HT1080 (cell line): Measurements from ENCODE around the gene CEP97. TPM values are rescaled to one million over a fixed set of nuclear protein-coding genes. Genes with fewer than 3 reads are reported as not detected.
A peak's percentile ranks its signal among the peaks of the same experiment; 100 is the strongest.
"Not testable (repeated sequence)": the region's sequence is repeated elsewhere in the genome, so short reads cannot be mapped to it uniquely, and the experiment has no call there.

Experiments used
- DNase-seq: peaks from one replicate; pipeline ENCODE4 v3.0.0-alpha.2; 2015; ENCODE audit warnings: low read depth
- total RNA-seq: library from RNA; depleted of rRNA; stranded (reverse); fragments of >200 nt; shearing (Covaris generic); gene quantifications from 2 replicates; pipeline ENCODE4 v1.2.3, GENCODE V29; 2014

The CEP97 gene
- total RNA-seq, 1 experiment from 2014 or later = 11.1 TPM

DNA sequence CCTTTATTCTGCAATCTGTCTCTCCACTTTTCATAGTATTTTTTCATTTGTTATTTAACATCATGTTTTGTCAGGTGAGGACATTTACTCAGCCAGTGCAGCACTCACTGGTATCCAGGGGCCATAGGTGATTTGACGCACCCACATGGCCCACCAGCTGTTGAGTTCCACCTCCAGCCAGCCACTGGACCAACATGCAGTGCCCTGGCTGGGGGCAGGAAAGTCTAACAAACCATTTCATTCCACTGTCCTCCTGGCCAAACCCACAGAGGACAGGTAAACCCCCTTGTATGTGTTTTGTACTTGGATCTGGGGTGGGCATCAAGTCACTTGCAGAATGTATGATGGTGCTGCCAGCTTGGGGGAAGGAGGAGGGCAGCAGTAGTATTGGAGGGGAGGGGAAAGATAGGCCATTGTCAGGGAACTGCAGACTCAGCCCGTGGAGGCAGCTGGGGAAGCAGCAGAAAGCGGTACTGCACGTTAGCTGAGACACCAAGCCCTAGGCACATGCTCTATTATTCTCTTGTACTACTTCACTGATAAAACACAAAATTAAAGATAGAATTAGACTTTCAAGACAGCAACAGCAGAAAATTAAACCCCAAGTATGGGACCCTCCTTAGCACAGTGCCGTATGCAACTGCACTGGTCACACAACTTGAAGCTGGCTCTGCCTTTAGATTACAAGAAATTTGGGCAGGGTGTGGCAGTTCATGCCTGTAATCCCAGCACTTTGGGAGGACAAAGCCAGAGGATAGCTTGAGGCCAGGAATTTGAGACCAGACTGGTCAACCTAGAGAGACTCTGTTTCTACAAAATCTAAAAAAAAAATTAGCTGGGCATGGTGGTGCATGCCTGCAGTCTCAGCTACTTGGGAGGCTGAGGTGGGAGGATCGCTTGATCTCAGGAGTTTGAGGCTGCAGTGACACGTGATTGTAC is 22.4 kb upstream of the CEP97 start:
- no peak for DNase-seq

DNA sequence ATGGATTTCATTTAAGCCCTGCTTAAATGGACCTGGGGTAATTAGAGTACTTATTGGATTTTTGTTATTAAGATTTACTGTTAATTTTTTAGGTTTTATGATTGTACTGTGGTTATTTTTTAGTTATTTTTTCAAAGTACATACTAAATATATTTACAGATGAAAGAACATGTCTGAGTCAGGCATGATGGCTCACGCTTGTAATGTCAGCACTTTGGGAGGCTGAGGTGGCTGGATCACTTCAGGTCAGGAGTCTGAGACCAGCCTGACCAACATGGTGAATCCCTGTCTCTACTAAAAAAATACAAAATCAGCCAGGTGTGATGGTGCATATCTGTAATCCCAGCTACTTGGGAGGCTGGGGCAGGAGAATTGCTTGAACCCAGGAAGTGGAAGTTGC is 21.7 kb upstream of the CEP97 start:
- DNase-seq = no peak

DNA sequence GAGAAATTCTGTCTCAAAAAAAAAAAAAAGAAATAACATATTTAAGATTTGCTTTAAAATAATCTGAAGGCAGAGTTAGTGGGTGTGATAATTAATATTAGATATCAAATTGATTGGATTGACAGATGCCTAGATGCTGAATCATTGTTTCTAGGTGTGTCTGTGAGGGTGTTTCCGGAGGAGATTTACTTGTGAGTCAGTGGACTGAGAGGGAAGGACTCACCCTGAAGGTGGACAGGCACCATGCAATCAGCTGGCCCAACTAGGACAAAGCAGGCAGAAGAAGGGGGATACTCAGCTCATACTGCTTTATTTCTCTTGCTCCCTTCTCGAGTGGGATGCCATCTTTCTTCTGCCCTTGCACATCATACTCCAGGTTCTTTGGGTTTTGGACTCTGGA is 21.2 kb upstream of the CEP97 start:
- peak; percentile 75 for DNase-seq

DNA sequence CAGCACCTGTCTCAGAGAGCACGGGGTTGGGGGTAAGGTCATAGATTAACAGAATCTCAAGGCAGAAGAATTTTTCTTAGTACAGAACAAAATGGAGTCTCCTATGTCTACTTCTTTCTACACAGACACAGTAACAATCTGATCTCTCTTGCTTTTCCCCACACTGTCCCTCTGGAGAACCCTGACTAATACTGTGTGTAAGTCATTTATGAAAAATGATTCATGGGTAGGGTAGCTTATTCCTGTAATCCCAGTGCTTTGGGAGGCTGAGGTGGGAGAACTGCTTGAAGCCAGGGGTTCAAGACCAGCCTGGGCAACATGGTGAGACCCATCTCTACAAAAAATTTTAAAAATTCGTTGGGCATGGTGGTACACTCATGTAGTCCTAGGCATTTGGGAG is 19.8 kb upstream of the CEP97 start:
- DNase-seq = peak; percentile 44

DNA sequence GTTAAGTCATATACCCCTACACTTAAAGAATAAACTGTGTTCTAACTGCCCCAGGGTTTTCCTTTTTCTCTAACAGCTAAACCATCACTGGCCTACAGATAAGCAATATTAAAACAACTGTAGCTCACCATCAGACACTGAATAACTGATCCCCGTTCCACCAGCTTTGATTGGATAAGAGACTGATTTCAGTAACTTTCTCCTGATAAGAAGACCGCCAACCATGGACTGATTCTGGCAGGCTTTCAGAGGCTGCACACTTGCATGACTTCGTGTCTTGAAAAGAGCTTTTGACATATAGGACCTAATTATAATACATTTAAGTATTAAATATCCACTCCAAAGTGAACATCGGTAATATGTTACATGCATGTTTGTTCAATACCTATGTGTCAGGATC is 15.3 kb upstream of the CEP97 start:
- DNase-seq = no peak

DNA sequence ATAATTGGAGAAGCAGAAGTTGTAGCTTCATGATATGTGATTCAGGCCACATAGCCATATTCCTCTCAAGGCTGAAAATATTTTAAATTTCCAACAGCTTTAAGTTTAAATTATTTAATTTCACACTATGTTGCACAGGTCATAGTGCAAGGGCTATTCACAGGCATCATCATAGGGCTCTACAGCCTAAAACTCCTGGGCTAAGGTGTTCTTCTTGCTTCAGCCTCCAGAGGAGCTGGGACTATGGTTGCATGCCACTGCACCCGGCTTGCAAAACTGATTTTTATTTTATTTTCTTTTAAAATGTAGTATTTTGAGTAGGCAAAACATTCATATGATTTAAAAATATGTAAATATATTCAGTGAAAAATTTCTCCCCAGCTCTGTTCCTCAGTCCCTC is 6.0 kb upstream of the CEP97 start:
- DNase-seq = no peak

DNA sequence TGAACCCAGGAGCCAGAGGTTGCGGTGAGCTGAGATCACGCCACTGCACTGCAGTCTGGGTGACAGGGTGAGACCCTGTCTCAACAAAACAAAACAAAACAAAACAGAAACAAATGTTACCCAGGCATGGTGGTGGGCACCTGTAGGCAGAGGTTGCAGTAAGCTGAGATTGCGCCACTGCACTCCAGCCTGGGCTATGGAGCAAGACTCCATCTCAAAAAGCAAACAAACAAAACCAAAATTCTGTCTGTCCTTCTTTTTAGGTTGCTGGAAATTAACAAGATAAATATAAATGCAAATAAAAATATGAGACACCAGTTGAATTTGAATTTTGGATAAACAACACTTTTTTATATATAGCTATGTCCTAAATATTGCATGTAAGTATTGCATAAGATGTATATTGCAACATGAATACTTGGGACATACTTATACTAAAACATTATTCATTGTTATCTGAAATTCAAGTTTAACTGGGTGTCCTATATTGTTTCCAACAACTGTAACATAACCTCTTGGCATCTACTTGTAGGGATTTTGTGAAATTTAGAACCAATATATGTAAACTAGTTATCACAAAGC is 4.7 kb upstream of the CEP97 start:
- DNase-seq = no peak

DNA sequence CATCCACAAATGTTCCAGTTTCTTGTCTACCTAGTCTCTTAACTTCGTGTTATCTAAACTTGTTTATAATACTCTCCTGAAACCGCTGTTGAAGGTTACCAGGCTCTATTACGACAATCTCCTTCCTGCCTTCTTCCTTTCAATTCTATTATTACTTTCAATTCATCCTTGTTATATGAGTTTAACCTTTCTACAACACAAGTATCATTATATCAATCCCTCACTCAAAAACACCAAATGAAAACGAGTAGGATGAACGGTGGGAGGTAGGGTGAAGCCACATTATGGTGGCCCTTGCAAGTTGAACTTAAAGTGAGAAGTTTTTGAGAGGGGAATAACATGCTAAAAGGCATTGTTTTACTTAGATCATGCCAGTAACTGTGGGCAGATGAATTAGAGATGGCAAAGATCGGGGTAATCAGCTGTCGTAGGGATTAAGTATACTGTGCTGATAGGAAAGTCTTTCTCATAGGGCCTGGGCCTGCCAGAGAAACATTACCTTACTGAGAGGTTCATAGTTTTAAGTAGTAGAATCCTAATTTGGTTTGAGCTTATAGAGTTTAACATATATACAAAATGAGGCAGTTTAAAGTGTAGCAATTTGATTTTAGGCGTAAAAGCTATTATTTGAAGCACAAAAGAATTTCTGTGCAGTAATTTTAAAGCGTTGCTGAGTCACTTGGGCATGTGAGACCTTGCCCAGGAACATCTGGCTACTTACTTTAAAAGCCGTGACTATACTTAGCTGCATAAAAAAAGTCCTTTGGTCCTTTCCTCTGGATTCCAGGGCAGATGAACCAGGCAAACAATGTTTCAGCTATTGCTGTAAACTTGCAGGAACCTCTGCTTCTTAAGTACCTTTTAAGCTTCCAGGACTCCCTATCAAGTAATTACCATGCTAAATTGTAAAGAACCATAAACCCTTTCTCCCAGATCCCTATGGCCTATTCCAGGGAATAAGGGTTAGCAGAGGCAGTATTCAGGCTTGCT is 3.3 kb upstream of the CEP97 start:
- no peak for DNase-seq

DNA sequence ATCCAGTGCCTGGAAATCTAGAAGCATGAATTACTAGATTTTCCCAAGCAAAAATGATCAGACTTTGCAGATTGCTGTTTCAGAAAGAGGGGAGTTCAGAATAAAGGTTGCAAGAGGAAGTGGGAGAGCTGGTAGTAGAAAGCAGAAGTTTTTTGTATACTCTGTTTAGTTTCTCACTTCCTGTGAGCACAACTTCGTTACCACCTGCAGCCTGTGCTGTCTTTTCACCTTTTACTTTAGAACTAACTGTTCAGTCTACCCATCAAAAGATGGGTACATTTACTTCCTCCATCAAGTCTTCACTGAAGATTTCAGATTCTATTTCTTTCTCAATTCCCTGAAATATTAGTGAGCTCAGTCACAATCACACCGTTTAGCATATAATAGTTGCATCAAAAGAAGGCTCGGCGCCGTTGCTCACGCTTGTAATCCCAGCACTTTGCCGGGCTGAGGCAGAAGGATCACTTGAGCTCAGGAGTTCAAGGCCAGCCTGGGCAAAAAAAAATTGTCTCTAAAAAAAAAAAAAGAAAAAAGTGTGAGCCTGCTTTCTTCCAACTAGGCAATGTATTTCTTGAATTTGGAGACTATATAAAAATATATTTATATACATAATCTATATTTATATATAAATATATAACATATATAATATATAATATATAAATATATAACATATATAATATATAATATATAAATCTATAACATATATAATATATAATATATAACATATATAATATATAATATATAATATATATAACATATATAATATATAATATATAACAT is 1.8 kb upstream of the CEP97 start:
- no peak for DNase-seq

DNA sequence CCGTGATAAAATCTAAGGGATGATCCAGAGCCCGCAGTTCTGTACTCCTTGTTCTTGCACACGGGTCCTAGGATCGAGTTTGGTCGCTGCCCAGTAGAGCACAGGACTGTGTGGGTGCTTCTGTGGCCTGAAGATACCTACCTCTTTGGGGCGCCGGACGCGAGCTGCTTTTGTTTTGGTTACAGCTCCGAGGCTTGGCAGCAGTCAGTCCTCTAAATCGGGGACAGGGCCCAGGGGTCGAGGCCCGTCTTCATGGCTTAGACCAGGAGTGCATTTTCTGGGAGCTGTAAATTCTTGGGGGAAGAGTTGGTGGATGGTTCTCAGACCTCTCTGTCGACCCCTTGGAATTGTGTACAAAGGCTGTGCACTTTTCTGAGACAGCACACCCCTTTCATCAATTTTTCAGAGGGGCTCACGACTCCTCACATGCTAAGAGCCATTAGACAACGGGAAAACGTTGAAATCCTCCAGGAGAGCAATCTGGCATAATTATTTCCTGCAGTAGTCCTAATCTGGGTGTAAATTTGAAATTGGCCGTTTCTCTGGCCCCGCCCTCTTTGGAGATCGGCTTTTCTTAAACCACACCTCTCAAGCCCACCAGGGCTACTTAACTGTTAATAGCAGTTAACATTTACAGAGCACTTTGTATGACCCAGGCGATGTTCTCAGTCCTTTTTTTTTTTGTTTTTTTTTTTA is 928 bp downstream of the CEP97 start:
- peak; percentile 32 for DNase-seq

DNA sequence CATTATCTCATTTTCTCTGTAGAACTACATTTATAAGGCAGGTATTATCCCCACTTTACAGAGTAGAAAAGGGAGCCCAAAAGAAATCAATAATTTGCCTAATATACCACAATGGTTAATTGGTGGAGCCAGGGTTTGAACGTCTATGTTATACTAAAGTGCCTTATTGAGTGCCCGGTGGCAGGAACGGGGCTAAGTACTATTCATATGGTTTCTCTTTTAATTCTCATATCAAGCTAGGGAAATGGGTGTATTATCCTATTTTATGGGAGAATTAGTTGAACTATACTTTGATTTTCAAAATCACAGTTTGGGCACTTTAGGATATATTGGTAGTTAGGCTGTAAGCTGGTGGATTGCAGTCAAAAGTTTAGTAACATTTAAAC is 1.5 kb downstream of the CEP97 start:
- DNase-seq = no peak

DNA sequence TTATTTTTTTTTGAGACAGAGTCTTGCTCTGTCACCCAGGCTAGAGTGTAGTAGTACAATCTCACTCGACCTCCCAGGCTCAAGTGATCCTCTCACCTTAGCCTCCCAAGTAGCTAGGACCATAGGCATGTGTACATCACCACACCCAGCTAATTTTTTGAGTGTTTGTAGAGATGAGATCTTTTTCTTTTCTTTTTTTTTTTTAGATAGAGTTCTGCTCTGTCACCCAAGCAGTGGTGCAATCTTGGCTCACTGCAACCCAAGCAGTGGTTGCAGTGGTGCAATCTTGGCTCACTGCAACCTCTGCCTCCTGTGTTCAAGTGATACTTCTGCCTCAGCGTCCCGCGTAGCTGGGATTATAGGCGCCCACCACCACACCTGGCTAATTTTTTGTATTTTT is 5.2 kb downstream of the CEP97 start:
- no peak for DNase-seq

DNA sequence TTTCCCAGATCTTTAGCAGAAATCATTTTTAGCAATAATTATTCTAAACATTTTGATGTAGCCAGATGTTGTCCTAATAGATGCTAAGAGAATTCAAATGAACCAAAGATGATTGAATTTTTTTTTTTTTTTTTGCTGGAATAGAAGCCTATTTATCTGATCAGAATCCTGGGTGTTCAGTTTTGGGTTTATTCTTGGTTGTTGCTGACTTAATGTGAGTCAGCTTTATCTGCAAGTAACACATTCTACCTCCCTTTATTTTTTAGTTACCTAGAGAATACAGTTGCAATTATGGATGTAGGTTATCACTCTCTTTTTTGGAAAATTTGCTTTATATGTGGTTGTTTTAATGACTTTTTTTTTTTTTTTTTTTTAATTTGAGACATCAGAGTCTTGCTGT is 6.4 kb downstream of the CEP97 start:
- no peak for DNase-seq

DNA sequence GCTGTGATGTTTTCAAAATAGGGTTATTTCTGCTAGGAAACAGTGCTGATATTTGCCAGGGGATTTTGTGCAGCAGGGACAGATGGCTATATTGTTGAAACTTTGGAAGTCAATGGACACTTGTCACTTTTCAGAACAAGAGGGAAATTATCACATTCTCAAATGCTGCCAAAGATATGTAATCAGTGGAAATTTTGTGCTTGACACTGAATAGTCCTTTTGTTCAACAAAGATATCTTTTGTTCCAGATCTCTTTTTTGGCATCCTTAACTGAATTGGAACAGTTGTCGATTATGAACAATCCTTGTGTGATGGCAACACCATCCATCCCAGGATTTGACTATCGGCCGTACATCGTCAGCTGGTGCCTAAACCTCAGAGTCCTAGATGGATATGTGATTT is 7.8 kb downstream of the CEP97 start:
- DNase-seq = no peak

DNA sequence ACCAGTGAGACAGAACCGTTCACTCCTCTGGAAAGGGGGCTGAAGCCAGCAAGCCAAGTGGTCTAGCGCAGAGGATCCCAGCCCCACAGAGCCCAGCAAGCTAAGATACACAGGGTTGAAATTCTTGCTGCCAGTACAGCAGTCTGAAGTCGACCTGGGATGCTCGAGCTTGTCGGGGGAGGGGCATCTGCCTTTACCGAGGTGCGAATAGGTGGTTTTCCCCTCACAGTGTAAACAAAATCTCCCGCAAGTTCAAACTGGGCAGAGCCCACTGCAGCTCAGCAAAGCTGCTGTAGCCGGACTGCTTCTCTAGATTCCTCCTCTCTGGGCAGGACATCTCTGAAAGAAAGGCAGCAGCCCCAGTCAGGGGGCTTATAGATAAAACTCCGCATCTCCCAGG is 11.4 kb downstream of the CEP97 start:
- no peak for DNase-seq

DNA sequence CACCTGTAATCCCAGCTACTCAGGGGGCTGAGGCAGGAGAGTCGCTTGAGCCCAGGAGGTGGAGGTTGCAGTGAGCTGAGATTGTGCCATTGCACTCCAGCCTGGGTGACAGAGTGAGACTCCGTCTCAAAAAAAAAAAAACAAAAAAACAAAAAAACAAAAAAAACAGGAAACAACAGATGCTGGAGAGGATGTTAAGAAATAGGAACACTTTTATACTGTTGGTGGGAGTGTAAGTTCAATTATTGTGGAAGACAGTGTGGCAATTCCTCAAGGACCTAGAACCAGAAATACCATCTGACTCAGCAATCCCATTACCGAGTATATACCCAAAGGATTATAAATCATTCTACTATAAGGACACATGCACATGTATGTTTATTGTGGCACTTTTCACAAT is 17.5 kb downstream of the CEP97 start:
- DNase-seq = not testable (repeated sequence)

DNA sequence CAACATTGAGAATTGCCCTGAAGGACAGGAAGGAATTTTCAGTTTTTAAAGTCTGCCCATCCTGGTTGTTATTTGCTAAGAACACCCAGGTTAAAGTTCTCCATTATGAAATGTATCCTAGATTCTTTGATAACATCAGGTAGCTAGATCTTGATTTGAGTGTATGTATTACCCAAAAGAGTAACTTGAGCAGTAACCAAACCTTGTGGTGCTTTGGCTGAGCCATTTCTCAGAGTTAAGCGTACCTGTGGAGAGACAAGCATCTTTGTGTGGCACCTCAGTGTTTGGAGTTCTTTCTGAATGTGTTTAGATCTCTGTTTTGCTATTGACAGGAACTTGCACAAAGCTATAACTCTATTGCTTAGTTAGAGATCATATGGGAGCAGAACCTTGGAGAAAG is 20.4 kb downstream of the CEP97 start:
- DNase-seq = no peak

DNA sequence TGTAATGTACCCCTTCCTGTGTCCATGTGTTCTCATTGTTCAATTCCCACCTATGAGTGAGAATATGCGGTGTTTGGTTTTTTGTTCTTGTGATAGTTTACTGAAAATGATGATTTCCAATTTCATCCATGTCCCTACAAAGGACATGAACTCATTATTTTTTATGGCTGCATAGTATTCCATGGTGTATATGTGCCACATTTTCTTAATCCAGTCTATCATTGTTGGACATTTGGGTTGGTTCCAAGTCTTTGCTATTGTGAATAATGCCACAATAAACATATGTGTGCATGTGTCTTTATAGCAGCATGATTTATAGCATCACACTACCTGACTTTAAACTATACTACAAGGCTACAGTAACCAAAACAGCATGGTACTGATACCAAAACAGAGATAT is 21.5 kb downstream of the CEP97 start:
- DNase-seq = not testable (repeated sequence)

DNA sequence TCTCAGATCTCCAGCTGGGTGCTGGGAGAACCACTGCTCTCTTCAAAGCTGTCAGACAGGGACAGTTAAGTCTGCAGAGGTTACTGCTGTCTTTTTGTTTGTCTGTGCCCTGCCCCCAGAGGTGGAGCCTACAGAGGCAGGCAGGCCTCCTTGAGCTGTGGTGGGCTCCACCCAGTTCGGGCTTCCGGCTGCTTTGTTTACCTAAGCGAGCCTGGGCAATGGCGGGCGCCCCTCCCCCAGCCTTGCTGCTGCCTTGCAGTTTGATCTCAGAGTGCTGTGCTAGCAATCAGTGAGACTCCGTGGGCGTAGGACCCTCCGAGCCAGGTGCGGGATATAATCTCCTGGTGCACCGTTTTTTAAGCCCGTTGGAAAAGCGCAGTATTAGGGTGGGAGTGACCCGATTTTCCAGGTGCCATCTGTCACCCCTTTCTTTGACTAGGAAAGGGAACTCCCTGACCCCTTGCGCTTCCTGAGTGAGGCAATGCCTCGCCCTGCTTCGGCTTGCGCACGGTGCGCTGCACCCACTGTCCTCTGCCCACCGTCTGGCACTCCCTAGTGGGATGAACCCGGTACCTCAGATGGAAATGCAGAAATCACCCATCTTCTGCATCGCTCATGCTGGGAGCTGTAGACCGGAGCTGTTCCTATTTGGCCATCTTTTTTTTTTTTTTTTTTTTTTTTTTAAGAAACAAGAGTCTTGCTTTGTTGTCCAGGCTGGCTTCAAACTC is 29.1 kb downstream of the CEP97 start:
- DNase-seq = not testable (repeated sequence)

DNA sequence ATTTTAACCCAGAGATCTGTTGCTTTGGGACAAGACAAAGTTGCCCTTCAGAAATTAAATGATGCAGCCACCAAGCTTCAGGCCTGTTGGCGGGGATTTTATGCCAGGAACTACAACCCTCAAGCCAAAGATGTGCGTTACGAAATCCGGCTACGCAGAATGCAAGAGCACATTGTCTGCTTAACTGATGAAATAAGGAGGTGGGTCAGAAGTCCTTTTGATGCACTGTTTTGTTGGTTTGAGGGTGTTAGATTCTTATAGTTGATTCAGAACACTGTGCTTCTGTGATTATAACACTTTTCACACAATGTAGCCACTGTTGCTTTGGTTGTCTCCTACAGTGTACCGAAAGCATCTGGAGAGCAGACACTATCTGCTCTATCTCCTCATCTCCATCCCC is 33.8 kb downstream of the CEP97 start:
- DNase-seq = no peak
